ENCODE results near the gene IRF7. TPM values are rescaled to one million over a fixed set of nuclear protein-coding genes. Genes with fewer than 3 reads are reported as not detected.

The IRF7 gene
- total RNA-seq, 1 donor from 2014 or later: 74.1 TPM

- ChIA-PET CTCF (no interaction called here), POLR2A (no interaction called here)
- DNase-seq: no peak
- TF ChIP-seq, protein P1, sequence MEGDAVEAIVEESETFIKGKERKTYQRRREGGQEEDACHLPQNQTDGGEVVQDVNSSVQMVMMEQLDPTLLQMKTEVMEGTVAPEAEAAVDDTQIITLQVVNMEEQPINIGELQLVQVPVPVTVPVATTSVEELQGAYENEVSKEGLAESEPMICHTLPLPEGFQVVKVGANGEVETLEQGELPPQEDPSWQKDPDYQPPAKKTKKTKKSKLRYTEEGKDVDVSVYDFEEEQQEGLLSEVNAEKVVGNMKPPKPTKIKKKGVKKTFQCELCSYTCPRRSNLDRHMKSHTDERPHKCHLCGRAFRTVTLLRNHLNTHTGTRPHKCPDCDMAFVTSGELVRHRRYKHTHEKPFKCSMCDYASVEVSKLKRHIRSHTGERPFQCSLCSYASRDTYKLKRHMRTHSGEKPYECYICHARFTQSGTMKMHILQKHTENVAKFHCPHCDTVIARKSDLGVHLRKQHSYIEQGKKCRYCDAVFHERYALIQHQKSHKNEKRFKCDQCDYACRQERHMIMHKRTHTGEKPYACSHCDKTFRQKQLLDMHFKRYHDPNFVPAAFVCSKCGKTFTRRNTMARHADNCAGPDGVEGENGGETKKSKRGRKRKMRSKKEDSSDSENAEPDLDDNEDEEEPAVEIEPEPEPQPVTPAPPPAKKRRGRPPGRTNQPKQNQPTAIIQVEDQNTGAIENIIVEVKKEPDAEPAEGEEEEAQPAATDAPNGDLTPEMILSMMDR (IDR thresholded peaks at IDR 0.05): no peak
- Mint-ChIP-seq H3K4me3 (no peak overlapping the region), H3K36me3 (ENCODE audit: low read depth) (peaks cover 32% of the 10 kb centered on the region), H3K27ac (no peak overlapping the region), H3K9me3 (no peaks in the 10 kb centered on the region), H3K27me3 (no peaks in the 10 kb centered on the region), H3K4me1 (peaks cover 36% of the 10 kb centered on the region)
- ATAC-seq (ENCODE audit: low read depth): no peak
- intact Hi-C loops (cut with micrococcal nuclease): no loop called here
These were observed 34.4 kb downstream of the IRF7 start for GRCh38 chr11:581342-581741.

DNA sequence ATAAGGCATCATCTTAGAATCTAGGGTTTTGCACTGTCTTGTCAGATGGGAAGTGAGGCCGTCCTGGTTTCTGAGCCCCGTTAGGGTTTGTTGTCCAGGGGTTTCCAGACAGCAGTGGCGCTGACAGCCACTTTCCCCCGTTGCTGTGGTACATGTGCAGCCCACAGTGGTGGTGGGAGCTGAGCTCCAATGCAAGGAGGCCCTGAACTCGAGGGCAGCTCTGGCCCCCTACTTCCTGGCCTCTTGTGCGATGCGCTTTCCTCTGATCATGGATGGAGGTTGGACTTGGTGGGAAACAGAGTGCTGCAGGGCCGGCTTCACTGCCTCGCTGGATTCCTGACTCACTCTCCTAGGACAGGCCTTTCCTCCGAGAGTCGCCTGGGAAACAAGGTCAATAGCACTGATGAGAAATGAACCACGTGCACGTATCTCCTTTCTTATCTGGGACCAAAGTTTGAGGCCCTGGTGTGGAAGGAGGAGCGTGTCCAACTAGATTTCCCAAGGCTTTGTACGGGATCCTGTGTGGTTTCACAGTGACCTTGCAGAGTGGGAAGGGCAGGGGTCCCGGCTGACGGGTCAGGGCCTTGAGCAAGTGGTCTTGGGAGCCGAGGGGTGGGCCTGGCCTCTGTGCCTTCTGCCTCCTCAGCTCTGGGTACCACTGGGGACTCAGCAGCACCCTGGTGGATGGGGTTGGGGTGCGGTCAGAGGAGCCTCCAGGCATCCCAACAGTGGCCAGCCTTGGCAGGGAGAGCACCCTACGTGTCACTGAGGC is 35.7 kb downstream of the IRF7 start:
- POLR2A ChIA-PET: no interaction called here
- ATAC-seq (ENCODE audit: low read depth) (no peak), DNase-seq (no peak)
- H3K27me3 Mint-ChIP-seq: peaks cover 2% of the 10 kb centered on the region
- H3K36me3 Mint-ChIP-seq (ENCODE audit: low read depth): peaks cover 31% of the 10 kb centered on the region
- intact Hi-C loops (cut with micrococcal nuclease): no loop called here
- TF ChIP-seq, protein P1 (IDR thresholded peaks at IDR 0.05): no peak
- H3K4me3 Mint-ChIP-seq: no peak overlapping the region
- H3K9me3 Mint-ChIP-seq: no peaks in the 10 kb centered on the region
- no peak overlapping the region for H3K27ac Mint-ChIP-seq
- H3K4me1 Mint-ChIP-seq: peaks cover 38% of the 10 kb centered on the region
- CTCF ChIA-PET: no interaction called here

DNA sequence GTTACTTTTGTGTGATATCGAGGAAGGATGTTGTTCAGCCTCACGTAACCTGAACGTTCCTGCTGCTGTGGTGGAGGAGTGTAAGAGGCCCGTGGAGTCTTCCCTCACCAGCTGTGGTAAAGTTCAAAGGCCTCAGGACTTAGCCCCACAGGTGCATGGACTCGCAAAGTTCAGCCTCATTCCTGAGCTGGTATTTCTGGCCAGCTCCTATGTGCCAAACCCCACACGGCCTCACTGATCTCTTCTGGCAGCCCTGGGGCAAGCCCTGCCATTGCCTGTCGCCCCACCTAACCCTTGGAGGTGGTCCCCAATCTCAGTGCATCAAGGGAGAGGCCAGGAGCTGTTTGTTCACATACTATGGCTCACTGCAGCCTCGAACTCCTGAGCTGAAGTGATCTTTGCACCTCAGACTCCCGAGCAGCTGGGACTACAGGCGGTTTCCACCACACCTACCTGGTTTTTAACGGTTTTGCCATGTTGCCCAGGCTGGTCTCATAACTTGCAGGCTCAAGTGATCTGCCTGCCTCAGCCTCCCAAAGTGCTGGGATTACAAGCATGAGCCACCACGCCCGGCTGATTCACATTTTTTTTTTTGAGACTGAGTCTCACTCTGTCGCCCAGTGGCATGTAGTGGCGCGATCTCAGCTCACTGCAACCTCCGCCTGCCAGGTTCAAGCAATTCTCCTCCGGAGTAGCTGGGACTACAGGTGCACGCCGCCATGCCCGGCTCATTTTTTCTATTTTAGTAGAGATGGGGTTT is 37.3 kb downstream of the IRF7 start:
- Mint-ChIP-seq H3K4me3 (peak overlapping the region; percentile 87), H3K9me3 (no peaks in the 10 kb centered on the region), H3K27me3 (peaks cover 10% of the 10 kb centered on the region), H3K27ac (no peak overlapping the region), H3K36me3 (ENCODE audit: low read depth) (peaks cover 23% of the 10 kb centered on the region), H3K4me1 (peaks cover 41% of the 10 kb centered on the region)
- ChIA-PET CTCF (interaction anchor here (1.3 to 1.6 kb wide), 2 partner anchors 22 to 24 kb away, joined by 3 read pairs; no protein-coding TSS in a partner anchor), POLR2A (interaction anchor here (0.5 to 1.5 kb wide), 5 partner anchors 23 to 371 kb away, joined by 3 to 11 read pairs (median 3); partner anchors contain the start of genes BET1L, DEAF1, RIC8A and TMEM80)
- TF ChIP-seq, protein P1 (IDR thresholded peaks at IDR 0.05): no peak
- no peak for DNase-seq
- ATAC-seq (ENCODE audit: low read depth): no peak
- intact Hi-C loops (cut with micrococcal nuclease): no loop called here

GRCh38 chr11:577611-577894 is 38.2 kb downstream of the IRF7 start:
- H3K36me3 Mint-ChIP-seq (ENCODE audit: low read depth): peaks cover 18% of the 10 kb centered on the region
- peaks cover 41% of the 10 kb centered on the region for H3K4me1 Mint-ChIP-seq
- H3K4me3 Mint-ChIP-seq: peak overlapping the region; percentile 87
- intact Hi-C loops (cut with micrococcal nuclease): no loop called here
- peak overlapping the region; percentile 72 for H3K27ac Mint-ChIP-seq
- no peak for DNase-seq
- ChIA-PET POLR2A (interaction anchor here (0.8 to 3.7 kb wide), 4 partner anchors 23 to 370 kb away, joined by 3 to 43 read pairs (median 9); partner anchors contain the start of genes BET1L, HRAS, LRRC56 and RIC8A), CTCF (interaction anchor here (1.3 to 1.6 kb wide), 2 partner anchors 21 to 23 kb away, joined by 3 read pairs; no protein-coding TSS in a partner anchor)
- H3K27me3 Mint-ChIP-seq: peaks cover 10% of the 10 kb centered on the region
- no peaks in the 10 kb centered on the region for H3K9me3 Mint-ChIP-seq
- TF ChIP-seq, protein P1 (IDR thresholded peaks at IDR 0.05): no peak
- ATAC-seq (ENCODE audit: low read depth): no peak

Data from activated B cell treated with CpG ODN at 0.5 μM for 24 hours (primary cell).